AG10803 (cell line): ENCODE data around the gene VSTM5.

Experiments used
- DNase-seq: peaks from one replicate; pipeline ENCODE4 v3.0.0; 2010; ENCODE audit warnings: low read depth
- H3K4me3 ChIP-seq: 2 replicates; pipeline ENCODE4 v1.5.1; 2011; ENCODE audit warnings: mild to moderate bottlenecking, low read length, control low read depth
- TF ChIP-seq, protein P1 (sequence below): conservative IDR thresholded peaks from 2 replicates; pipeline ENCODE4 v1.5.1; 2011; ENCODE audit warnings: mild to moderate bottlenecking, low read length, control low read depth, inconsistent platforms

VSTM5 gene

DNA sequence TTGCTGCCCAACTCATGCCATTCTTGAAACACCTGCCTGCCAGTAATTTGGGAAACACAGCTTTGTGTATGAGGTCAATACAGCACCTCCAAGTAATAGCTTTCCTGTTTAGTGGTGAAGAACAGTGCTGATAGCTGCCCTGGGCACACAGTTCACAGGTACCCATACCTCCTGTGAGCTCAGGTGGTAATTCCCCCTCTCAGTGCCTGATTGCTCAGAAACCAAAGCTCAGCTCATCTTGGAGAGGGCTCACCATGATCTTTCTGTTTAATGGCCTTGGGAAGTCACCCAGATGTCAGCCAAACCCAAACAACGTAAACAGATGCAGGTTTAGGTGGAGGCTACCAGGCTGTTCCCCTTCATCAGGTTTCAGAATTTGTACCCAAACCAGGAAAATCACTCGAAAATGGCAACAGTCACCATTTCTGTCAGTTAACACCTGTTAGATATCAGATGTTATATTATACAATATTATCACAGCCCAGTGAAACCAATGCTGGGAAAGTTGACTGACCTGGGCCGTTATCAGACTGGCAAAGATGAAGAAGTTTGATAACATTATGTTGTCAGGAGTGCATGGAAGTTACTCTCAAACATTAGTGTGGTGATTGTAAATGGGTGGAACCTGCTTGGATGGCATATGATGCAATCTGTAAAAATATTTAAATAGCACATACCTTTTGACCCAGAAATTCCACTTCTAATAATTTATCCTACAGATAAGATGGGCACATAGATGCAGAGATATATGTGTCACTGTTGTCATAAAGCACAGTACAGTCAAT lies 18.9 kb downstream of the VSTM5 start:
- DNase-seq, result no peak
- H3K4me3 ChIP-seq, result no peak overlapping the region
- TF ChIP-seq, protein P1, sequence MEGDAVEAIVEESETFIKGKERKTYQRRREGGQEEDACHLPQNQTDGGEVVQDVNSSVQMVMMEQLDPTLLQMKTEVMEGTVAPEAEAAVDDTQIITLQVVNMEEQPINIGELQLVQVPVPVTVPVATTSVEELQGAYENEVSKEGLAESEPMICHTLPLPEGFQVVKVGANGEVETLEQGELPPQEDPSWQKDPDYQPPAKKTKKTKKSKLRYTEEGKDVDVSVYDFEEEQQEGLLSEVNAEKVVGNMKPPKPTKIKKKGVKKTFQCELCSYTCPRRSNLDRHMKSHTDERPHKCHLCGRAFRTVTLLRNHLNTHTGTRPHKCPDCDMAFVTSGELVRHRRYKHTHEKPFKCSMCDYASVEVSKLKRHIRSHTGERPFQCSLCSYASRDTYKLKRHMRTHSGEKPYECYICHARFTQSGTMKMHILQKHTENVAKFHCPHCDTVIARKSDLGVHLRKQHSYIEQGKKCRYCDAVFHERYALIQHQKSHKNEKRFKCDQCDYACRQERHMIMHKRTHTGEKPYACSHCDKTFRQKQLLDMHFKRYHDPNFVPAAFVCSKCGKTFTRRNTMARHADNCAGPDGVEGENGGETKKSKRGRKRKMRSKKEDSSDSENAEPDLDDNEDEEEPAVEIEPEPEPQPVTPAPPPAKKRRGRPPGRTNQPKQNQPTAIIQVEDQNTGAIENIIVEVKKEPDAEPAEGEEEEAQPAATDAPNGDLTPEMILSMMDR, result no peak

DNA sequence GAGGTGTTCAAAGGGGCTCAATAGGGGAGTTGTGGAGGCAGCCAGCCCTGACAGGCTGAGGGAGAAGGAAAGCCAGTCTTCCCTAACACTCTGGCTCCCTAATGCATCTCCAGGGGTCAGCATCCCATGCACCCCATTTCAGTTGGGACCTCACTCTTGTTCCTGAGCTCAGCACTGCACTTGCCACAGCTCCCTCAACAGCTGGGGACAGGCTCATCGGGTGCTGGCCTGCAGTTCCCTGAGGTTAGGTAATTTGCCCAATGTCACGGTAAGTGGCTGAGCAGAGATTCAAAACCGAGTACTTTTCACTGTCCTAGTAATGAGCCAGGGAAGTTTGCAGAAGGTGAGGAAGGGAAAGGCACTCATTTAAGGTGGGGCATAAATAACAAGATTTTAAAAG lies 20.8 kb downstream of the VSTM5 start:
- H3K4me3 ChIP-seq, result no peak overlapping the region
- no peak for DNase-seq
- TF ChIP-seq, protein P1, result no peak

DNA sequence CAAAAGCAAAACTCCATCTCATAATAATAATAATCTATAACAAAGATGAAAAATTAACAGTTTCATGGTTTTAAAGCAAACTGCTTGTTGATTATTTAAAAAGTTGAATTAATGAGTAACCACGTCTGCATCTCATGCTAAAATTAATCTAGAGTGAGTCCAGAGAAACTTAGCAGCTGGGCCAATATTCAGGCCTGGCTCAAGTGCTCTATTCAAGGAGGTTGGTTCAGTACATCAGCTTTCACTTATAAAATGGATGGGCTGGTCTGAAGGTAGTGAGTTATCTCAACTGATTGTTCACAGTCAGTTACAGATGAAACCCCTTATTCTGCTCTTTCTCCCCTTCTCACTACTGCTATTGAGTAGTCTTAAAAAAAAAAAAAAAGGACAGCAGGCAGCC lies 23.1 kb downstream of the VSTM5 start:
- no peak overlapping the region for H3K4me3 ChIP-seq
- TF ChIP-seq, protein P1, result no peak
- DNase-seq, result no peak

DNA sequence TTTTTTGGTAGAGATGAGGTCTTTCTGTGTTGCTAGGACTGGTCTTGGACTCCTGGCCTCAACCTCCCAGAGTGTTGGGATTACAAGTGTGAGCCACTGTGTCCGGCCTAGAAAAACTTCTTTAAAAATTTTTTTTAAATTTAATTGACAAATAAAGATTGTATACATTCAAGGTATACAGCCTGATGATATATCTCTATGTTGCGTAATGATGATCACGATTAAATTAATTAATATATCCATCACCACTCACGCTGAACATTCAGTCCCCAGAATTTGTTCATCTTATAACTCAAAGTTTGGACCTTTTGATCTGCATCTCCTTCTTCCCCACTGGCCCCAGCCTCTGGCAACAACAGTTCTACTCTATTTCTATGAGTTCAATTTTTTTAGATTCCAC lies 27.2 kb downstream of the VSTM5 start:
- no peak overlapping the region for H3K4me3 ChIP-seq
- TF ChIP-seq, protein P1, result no peak
- DNase-seq, result no peak

DNA sequence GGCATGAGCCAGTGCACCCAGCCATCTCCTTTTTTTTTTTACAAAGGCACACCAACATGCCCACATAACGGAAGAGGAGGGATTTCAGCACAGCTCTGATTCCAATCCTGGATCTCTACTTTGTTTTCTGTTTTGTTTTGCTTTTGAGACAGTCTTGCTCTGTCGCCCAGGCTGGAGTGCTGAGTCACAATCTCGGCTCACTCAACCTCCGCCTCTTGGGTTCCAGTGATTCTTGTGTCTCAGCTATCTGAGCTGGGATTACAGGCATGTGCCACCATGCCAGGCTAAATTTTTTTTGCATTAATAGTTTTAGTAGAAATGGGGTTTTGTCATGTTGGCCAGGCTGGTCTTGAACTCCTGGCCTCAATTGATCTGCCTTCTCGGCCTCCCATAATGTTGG lies 28.1 kb downstream of the VSTM5 start:
- H3K4me3 ChIP-seq, result no peak overlapping the region
- DNase-seq, result peak; percentile 4
- TF ChIP-seq, protein P1, result no peak

DNA sequence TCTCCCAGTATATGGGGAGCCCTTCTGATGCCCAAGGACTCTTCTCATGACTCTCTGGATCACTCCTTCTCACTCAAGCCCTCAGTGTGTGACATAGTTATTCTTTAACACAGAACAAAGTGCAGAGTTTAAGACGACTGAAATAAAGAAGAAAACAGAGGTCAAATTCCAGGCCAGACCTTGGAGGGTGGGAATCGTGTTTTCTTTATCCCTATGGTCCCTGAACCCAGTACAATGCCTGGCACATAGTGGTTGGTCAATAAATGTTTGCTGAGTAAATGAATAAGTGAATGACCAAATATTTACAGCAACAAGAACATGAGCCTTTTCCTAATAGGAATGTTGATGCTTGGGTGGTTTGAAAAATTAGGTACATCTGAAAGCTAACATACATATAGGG lies 28.8 kb downstream of the VSTM5 start:
- no peak overlapping the region for H3K4me3 ChIP-seq
- DNase-seq, result no peak
- TF ChIP-seq, protein P1, result no peak

DNA sequence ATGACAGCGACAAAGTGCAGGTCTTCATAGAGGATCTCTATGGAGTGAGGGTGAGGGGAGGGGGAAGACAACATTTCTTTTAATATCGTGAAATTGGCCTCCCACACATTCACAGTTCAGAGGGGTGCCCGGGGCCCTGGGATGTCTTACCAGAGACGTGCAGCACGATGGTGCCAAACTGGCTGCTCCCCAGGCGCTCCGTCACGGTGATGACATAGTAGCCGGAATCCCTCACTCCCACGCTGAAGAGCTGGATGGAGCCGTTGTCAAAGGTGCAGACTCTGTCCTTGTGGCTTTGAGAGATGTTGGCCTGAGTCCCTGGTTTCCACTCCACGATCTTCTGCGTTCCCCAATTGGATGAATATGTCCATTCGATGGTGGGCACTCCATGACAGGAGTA lies 29.6 kb downstream of the VSTM5 start:
- DNase-seq, result no peak
- TF ChIP-seq, protein P1, result no peak
- H3K4me3 ChIP-seq, result no peak overlapping the region
